Measurements from ENCODE around the gene WIPF3. TPM values are rescaled to one million over a fixed set of nuclear protein-coding genes. Genes with fewer than 3 reads are reported as not detected.

Gene WIPF3
- total RNA-seq, 6 donors from 2014 or later = 0.34 to 1.3 (median 0.96) TPM; not detected in 2

GRCh38 chr7:29962035-29962434, 155.7 kb downstream of the WIPF3 start:
- Histone ChIP-seq H3K4me1 (no peaks in the 10 kb centered on the region), H3K27ac (no peak overlapping the region), H3K9me3 (no peaks in the 10 kb centered on the region), H3K27me3 (no peaks in the 10 kb centered on the region), H3K4me3 (no peak overlapping the region), H3K36me3 (no peaks in the 10 kb centered on the region)
- no peak for TF ChIP-seq POLR2AphosphoS5 (IDR thresholded peaks at IDR 0.05)
- no peak for TF ChIP-seq POLR2A (IDR thresholded peaks at IDR 0.05)
- TF ChIP-seq, protein P1, sequence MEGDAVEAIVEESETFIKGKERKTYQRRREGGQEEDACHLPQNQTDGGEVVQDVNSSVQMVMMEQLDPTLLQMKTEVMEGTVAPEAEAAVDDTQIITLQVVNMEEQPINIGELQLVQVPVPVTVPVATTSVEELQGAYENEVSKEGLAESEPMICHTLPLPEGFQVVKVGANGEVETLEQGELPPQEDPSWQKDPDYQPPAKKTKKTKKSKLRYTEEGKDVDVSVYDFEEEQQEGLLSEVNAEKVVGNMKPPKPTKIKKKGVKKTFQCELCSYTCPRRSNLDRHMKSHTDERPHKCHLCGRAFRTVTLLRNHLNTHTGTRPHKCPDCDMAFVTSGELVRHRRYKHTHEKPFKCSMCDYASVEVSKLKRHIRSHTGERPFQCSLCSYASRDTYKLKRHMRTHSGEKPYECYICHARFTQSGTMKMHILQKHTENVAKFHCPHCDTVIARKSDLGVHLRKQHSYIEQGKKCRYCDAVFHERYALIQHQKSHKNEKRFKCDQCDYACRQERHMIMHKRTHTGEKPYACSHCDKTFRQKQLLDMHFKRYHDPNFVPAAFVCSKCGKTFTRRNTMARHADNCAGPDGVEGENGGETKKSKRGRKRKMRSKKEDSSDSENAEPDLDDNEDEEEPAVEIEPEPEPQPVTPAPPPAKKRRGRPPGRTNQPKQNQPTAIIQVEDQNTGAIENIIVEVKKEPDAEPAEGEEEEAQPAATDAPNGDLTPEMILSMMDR (IDR thresholded peaks at IDR 0.05) = no peak
- TF ChIP-seq EP300 (IDR thresholded peaks at IDR 0.05) = no peak
- DNase-seq = no peak
- 94 to 97% methylated on average over 1 of the region's 1 CpG for WGBS, 2 donors
- ATAC-seq (ENCODE audit: low FRiP score in 2 of 2) = no peak

- H3K4me3 ChIP-seq = no peak overlapping the region
- H3K27me3 ChIP-seq = no peaks in the 10 kb centered on the region
- TF ChIP-seq EP300 (IDR thresholded peaks at IDR 0.05) = no peak
- TF ChIP-seq, protein P1 (IDR thresholded peaks at IDR 0.05) = no peak
- no peak for TF ChIP-seq POLR2AphosphoS5 (IDR thresholded peaks at IDR 0.05)
- TF ChIP-seq POLR2A (IDR thresholded peaks at IDR 0.05) = no peak
- no peak overlapping the region for H3K27ac ChIP-seq
- H3K36me3 ChIP-seq = no peaks in the 10 kb centered on the region
- ATAC-seq (ENCODE audit: low FRiP score in 2 of 2) (no peak), DNase-seq (no peak)
- H3K4me1 ChIP-seq = no peaks in the 10 kb centered on the region
- H3K9me3 ChIP-seq = no peaks in the 10 kb centered on the region
- 63 to 86% methylated on average over 3 of the region's 3 CpGs for WGBS, 2 donors
Measured at GRCh38 chr7:29965030-29965429, 158.7 kb downstream of the WIPF3 start.

Small RNAs within 50 kb of the gene (small RNA-seq; reads per million reads assigned to genes)
- 0 reads per million in 4 donors for gene RF01210

Other genes with a start within 250 kb of the WIPF3 start
- gene PRR15, start 242.7 kb upstream of the WIPF3 start, total RNA-seq = 10 to 100 TPM in 1 of 6 donors, 1 to 10 TPM in 5; 2.1 to 13.5 (median 3.5) TPM
- gene SCRN1, start 183.3 kb downstream of the WIPF3 start, total RNA-seq = 10 to 100 TPM; 13.3 to 45.5 (median 30.5) TPM
- 10 to 100 TPM in 3 of 6 donors, 1 to 10 TPM in 3; 4.2 to 13.7 (median 9.5) TPM for gene FKBP14, start 220.2 kb downstream of the WIPF3 start, total RNA-seq
- gene PLEKHA8, start 221.9 kb downstream of the WIPF3 start, total RNA-seq = 10 to 100 TPM in 3 of 6 donors, 1 to 10 TPM in 3; 5.8 to 22.0 (median 10.8) TPM

Data from upper lobe of left lung (tissue), 6 donors.